HCT116 (cell line): ENCODE data around the gene RAB32. TPM values are rescaled to one million over a fixed set of nuclear protein-coding genes. Genes with fewer than 3 reads are reported as not detected.

Experiments used
- ATAC-seq: fragments of 200-7000 bp; cut with Tn5 transposase; 2 replicates; pipeline ENCODE4 v1.9.1; 2020; ENCODE audit warnings: mild to moderate bottlenecking, moderate library complexity
- BruUV-seq: library from RNA; stranded (reverse); fragments of 400-500 nt; replicated peaks from 2 replicates; lab custom pipeline; 2021; lab: Mats Ljungman, UMichigan
- CTCF ChIA-PET: fragments of 300-600 bp; sonication (Branson Sonifier 250); formaldehyde crosslinking; loops from one replicate; lab custom pipeline; 2021; ENCODE audit warnings: antibody characterized with exemption; lab: Charles Lee
- POLR2A ChIA-PET: fragments of 300-600, 350-600 bp; sonication (Branson Sonifier 250); formaldehyde crosslinking; loops from one replicate; lab custom pipeline; 2021; ENCODE audit warnings: antibody characterized with exemption; lab: Charles Lee
- RAD21 ChIA-PET, 2 experiments: fragments of 300-600 bp; sonication (Branson Sonifier 250); formaldehyde crosslinking; loops; one replicate each; lab custom pipeline; 2023; ENCODE audit warnings: low total read pairs in 2 of 2; ENCODE audit not compliant: uncharacterized antibody in 2 of 2, unreplicated experiment in 2 of 2, low non-redundant PET in 1 of 2; lab: Charles Lee
- DNase-seq: peaks from one replicate; pipeline ENCODE4 v3.0.0-alpha.2; 2010; ENCODE audit warnings: low read depth, low spot score
- H2AFZ ChIP-seq: fragments of 200-600 bp; shearing (Covaris generic), sonication (generic); 2 replicates; pipeline ENCODE4 v1.6.1; 2017; ENCODE audit warnings: low read depth, mixed run types, mixed read lengths, antibody characterized with exemption, low read length; ENCODE audit not compliant: poor library complexity, severe bottlenecking
- H3K27ac ChIP-seq: 2 replicates; pipeline ENCODE4 v1.5.1; 2012; ENCODE audit warnings: low read depth, low read length
- H3K27me3 ChIP-seq: fragments of 200-600 bp; sonication (generic); 2 replicates; pipeline ENCODE4 v1.6.1; 2016; ENCODE audit warnings: mixed run types, low read length, mixed read lengths; ENCODE audit not compliant: insufficient read depth
- H3K36me3 ChIP-seq, 2 experiments: fragments of 200-500 bp in 1 of 2; fragments of 200-600 bp in 1 of 2; sonication (Bioruptor generic) in 1 of 2; sonication (generic) in 1 of 2; 2 replicates each; pipeline versions ENCODE4 v1.5.1 to v1.6.1; 2014 to 2016; ENCODE audit warnings: low read length in 2 of 2, inconsistent platforms in 1 of 2, mixed read lengths in 1 of 2, mixed run types in 1 of 2; ENCODE audit not compliant: insufficient read depth in 2 of 2, control insufficient read depth in 1 of 2
- H3K4me1 ChIP-seq, 2 experiments: fragments of 200-600 bp in 1 of 2; sonication (generic) in 1 of 2; 2 replicates each; pipeline versions ENCODE4 v1.5.1 to v1.6.1; 2012 to 2017; ENCODE audit warnings: low read length in 2 of 2, inconsistent platforms in 1 of 2, mild to moderate bottlenecking in 1 of 2, mixed read lengths in 1 of 2, mixed run types in 1 of 2, moderate library complexity in 1 of 2; ENCODE audit not compliant: insufficient read depth in 2 of 2, control insufficient read depth in 1 of 2
- H3K4me2 ChIP-seq: fragments of 200-600 bp; sonication (generic); 2 replicates; pipeline ENCODE4 v1.6.1; 2017; ENCODE audit warnings: mixed run types, low read length, mixed read lengths
- H3K4me3 ChIP-seq, 2 experiments: fragments of 200-600 bp in 1 of 2; sonication (generic) in 1 of 2; replicated peaks in 1 of 2; 2 replicates each; pipeline ENCODE4 v1.5.1; 2011 to 2016; ENCODE audit warnings: low read length in 2 of 2, control low read depth in 1 of 2, low read depth in 1 of 2, mild to moderate bottlenecking in 1 of 2, mixed read lengths in 1 of 2, mixed run types in 1 of 2
- H3K79me2 ChIP-seq: fragments of 200-600 bp; sonication (generic); 2 replicates; pipeline ENCODE4 v1.6.1; 2017; ENCODE audit warnings: mild to moderate bottlenecking, mixed run types, low read length, moderate library complexity, mixed read lengths; ENCODE audit not compliant: insufficient read depth
- H3K9ac ChIP-seq: fragments of 200-600 bp; sonication (generic); 2 replicates; pipeline ENCODE4 v1.6.1; 2016; ENCODE audit warnings: low read length, mixed read lengths
- H3K9me2 ChIP-seq: fragments of 200-600 bp; sonication (generic), shearing (Covaris generic); 2 replicates; pipeline ENCODE4 v1.6.1; 2017; ENCODE audit warnings: mixed run types, mild to moderate bottlenecking, moderate library complexity; ENCODE audit not compliant: insufficient read depth
- H3K9me3 ChIP-seq, 2 experiments: fragments of 200-500 bp in 1 of 2; fragments of 200-600 bp in 1 of 2; sonication (Bioruptor generic) in 1 of 2; sonication (generic) in 1 of 2; 2 replicates each; pipeline ENCODE4 v1.6.1; 2014 to 2017; ENCODE audit warnings: low read length in 2 of 2, mixed read lengths in 2 of 2, inconsistent platforms in 1 of 2, low read depth in 1 of 2, mild to moderate bottlenecking in 1 of 2, mixed run types in 1 of 2, moderate library complexity in 1 of 2; ENCODE audit not compliant: control insufficient read depth in 1 of 2, insufficient read depth in 1 of 2
- H4K20me1 ChIP-seq: fragments of 200-600 bp; sonication (generic), shearing (Covaris generic); 2 replicates; pipeline ENCODE4 v1.6.1; 2017; ENCODE audit warnings: mixed run types, mild to moderate bottlenecking, moderate library complexity; ENCODE audit not compliant: insufficient read depth
- CBX3 ChIP-seq: IDR thresholded peaks from 2 replicates; pipeline ENCODE4 v1.6.1; 2012; ENCODE audit warnings: low read depth
- CEBPB ChIP-seq: IDR thresholded peaks from 2 replicates; pipeline ENCODE4 v1.6.1; 2012; ENCODE audit warnings: low read depth
- EGR1 ChIP-seq: IDR thresholded peaks from 2 replicates; pipeline ENCODE4 v1.6.1; 2012; ENCODE audit warnings: low read depth
- EZH2 ChIP-seq: fragments of 200-600 bp; sonication (generic); IDR thresholded peaks from 2 replicates; pipeline ENCODE4 v1.6.1; 2017; ENCODE audit warnings: antibody characterized with exemption, mixed run types
- EZH2phosphoT487 ChIP-seq: fragments of 200-600 bp; IDR thresholded peaks from 2 replicates; pipeline ENCODE4 v1.6.1; 2018; ENCODE audit warnings: antibody characterized with exemption, borderline replicate concordance
- FOSL1 ChIP-seq: IDR thresholded peaks from 2 replicates; pipeline ENCODE4 v1.6.1; 2012; ENCODE audit warnings: low read depth
- POLR2AphosphoS5 ChIP-seq: IDR thresholded peaks from 2 replicates; pipeline ENCODE4 v1.6.1; 2011; ENCODE audit warnings: mild to moderate bottlenecking, low read depth, low read length, moderate library complexity
- RAD21 ChIP-seq: IDR thresholded peaks from 2 replicates; pipeline ENCODE4 v1.6.1; 2012; ENCODE audit warnings: low read depth, mild to moderate bottlenecking
- SIN3A ChIP-seq: IDR thresholded peaks from 2 replicates; pipeline ENCODE4 v1.6.1; 2012; ENCODE audit warnings: low read depth
- SP1 ChIP-seq: IDR thresholded peaks from 2 replicates; pipeline ENCODE4 v1.6.1; 2012; ENCODE audit warnings: low read depth
- SRF ChIP-seq: IDR thresholded peaks from 2 replicates; pipeline ENCODE4 v1.6.1; 2012; ENCODE audit warnings: low read depth
- TCF7L2 ChIP-seq: IDR thresholded peaks from 2 replicates; pipeline ENCODE4 v1.7.0; 2011; ENCODE audit warnings: borderline replicate concordance, inconsistent platforms; ENCODE audit not compliant: insufficient read depth, insufficient read length; ENCODE audit errors: extremely low read depth
- YY1 ChIP-seq: IDR thresholded peaks from 2 replicates; pipeline ENCODE4 v1.6.1; 2011; ENCODE audit warnings: low read length, low read depth, moderate library complexity, mild to moderate bottlenecking; ENCODE audit not compliant: insufficient replicate concordance; ENCODE audit errors: extremely low read depth
- ZFX ChIP-seq: fragments of 450-650 bp; IDR thresholded peaks from 2 replicates; pipeline ENCODE4 v1.6.1; 2017
- ZNF274 ChIP-seq: fragments of 200-500 bp; sonication (Bioruptor generic); IDR thresholded peaks from 2 replicates; pipeline ENCODE4 v1.6.1; 2014; ENCODE audit warnings: mild to moderate bottlenecking, low read depth, low read length, inconsistent platforms
- intact Hi-C: fragments of 100-400 bp; cut with micrococcal nuclease; formaldehyde crosslinking; loops from 2 replicates; pipeline ENCODE4 v1.10.0; 2022
- total RNA-seq: library from RNA; stranded (reverse); gene quantifications from one replicate; pipeline ENCODE4 v1.2.1, GENCODE V29; 2021; ENCODE audit not compliant: unreplicated experiment
- TF ChIP-seq, protein P1 (sequence below): IDR thresholded peaks from 2 replicates; pipeline ENCODE4 v1.6.1; 2012; ENCODE audit warnings: low read depth
- TF ChIP-seq, protein P2 (sequence below): IDR thresholded peaks from 2 replicates; pipeline ENCODE4 v1.6.1; 2012
- TF ChIP-seq, protein P3 (sequence below): IDR thresholded peaks from 2 replicates; pipeline ENCODE4 v1.6.1; 2012
- TF ChIP-seq, protein P4 (sequence below), 3 experiments: fragments of 200-600 bp in 1 of 3; sonication (generic) in 1 of 3; IDR thresholded peaks in 2 of 3; conservative IDR thresholded peaks in 1 of 3; 2 replicates each; pipeline ENCODE4 v1.5.1; 2012 to 2017; ENCODE audit warnings: low read depth in 2 of 3, low read length in 2 of 3, antibody characterized with exemption in 1 of 3, borderline replicate concordance in 1 of 3, control low read depth in 1 of 3, mild to moderate bottlenecking in 1 of 3, mixed read lengths in 1 of 3, mixed run types in 1 of 3, moderate library complexity in 1 of 3; ENCODE audit not compliant: insufficient read depth in 1 of 3
- TF ChIP-seq, protein P5 (sequence below): IDR thresholded peaks from 2 replicates; pipeline ENCODE4 v1.6.1; 2011; ENCODE audit warnings: mild to moderate bottlenecking, low read length, moderate library complexity; ENCODE audit not compliant: insufficient replicate concordance; ENCODE audit errors: extremely low read depth

RAB32 gene
- total RNA-seq, 1 experiment from 2014 or later, result not detected

DNA sequence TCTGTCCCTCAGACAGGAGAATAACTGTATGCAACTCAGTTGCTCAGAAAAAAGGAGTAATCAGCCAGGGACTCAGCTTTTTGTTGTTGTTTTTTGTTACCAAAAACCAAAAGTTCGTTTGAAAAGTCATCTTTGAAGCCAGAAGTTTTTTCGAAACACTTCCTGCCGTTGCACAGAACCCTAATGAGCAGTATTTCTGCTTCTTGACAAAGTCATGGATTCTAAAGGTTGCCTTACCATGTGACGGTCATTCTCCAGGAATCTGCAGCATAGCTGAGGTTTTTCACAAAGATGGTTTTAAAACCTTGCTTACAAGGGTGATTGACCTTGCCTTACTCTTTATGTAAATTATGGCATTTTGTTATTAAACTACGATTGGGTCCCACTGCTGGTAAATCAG lies 1.9 kb downstream of the RAB32 start:
- Histone ChIP-seq H3K79me2 (no peaks in the 10 kb centered on the region), H3K9ac (no peak overlapping the region), H3K4me3 (no peak overlapping the region), H3K27me3 (peaks cover 3% of the 10 kb centered on the region; the same call in 1 of the 2 replicates), H3K36me3 (no peaks in the 10 kb centered on the region), H3K9me2 (no peaks in the 10 kb centered on the region), H3K27ac (no peak overlapping the region), H2AFZ (no peak overlapping the region), H3K4me2 (no peak overlapping the region), H3K4me1 (no peaks in the 10 kb centered on the region), H3K9me3 (no peaks in the 10 kb centered on the region)
- DNase-seq, result no peak
- ChIA-PET CTCF (interaction anchor here (0.7 kb wide), 1 partner anchor 157 kb away, joined by 3 read pairs; no protein-coding TSS in a partner anchor), POLR2A (no interaction called here), RAD21 (no interaction called here)
- no TSS peak for BruUV-seq
- no peak for ATAC-seq
- intact Hi-C loops, result no loop called here
- TF ChIP-seq EZH2phosphoT487 (no peak), CBX3 (no peak), EZH2 (no peak), ZFX (no peak), EGR1 (no peak), YY1 (no peak), TCF7L2 (no peak), ZNF274 (no peak), SRF (no peak), FOSL1 (no peak), POLR2AphosphoS5 (no peak), SP1 (no peak), SIN3A (no peak), RAD21 (no peak), CEBPB (no peak)
- TF ChIP-seq, protein P1, sequence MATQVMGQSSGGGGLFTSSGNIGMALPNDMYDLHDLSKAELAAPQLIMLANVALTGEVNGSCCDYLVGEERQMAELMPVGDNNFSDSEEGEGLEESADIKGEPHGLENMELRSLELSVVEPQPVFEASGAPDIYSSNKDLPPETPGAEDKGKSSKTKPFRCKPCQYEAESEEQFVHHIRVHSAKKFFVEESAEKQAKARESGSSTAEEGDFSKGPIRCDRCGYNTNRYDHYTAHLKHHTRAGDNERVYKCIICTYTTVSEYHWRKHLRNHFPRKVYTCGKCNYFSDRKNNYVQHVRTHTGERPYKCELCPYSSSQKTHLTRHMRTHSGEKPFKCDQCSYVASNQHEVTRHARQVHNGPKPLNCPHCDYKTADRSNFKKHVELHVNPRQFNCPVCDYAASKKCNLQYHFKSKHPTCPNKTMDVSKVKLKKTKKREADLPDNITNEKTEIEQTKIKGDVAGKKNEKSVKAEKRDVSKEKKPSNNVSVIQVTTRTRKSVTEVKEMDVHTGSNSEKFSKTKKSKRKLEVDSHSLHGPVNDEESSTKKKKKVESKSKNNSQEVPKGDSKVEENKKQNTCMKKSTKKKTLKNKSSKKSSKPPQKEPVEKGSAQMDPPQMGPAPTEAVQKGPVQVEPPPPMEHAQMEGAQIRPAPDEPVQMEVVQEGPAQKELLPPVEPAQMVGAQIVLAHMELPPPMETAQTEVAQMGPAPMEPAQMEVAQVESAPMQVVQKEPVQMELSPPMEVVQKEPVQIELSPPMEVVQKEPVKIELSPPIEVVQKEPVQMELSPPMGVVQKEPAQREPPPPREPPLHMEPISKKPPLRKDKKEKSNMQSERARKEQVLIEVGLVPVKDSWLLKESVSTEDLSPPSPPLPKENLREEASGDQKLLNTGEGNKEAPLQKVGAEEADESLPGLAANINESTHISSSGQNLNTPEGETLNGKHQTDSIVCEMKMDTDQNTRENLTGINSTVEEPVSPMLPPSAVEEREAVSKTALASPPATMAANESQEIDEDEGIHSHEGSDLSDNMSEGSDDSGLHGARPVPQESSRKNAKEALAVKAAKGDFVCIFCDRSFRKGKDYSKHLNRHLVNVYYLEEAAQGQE, result no peak
- TF ChIP-seq, protein P2, sequence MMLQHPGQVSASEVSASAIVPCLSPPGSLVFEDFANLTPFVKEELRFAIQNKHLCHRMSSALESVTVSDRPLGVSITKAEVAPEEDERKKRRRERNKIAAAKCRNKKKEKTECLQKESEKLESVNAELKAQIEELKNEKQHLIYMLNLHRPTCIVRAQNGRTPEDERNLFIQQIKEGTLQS, result no peak
- TF ChIP-seq, protein P3, sequence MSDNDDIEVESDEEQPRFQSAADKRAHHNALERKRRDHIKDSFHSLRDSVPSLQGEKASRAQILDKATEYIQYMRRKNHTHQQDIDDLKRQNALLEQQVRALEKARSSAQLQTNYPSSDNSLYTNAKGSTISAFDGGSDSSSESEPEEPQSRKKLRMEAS, result no peak
- TF ChIP-seq, protein P4, sequence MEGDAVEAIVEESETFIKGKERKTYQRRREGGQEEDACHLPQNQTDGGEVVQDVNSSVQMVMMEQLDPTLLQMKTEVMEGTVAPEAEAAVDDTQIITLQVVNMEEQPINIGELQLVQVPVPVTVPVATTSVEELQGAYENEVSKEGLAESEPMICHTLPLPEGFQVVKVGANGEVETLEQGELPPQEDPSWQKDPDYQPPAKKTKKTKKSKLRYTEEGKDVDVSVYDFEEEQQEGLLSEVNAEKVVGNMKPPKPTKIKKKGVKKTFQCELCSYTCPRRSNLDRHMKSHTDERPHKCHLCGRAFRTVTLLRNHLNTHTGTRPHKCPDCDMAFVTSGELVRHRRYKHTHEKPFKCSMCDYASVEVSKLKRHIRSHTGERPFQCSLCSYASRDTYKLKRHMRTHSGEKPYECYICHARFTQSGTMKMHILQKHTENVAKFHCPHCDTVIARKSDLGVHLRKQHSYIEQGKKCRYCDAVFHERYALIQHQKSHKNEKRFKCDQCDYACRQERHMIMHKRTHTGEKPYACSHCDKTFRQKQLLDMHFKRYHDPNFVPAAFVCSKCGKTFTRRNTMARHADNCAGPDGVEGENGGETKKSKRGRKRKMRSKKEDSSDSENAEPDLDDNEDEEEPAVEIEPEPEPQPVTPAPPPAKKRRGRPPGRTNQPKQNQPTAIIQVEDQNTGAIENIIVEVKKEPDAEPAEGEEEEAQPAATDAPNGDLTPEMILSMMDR (IDR thresholded peaks at IDR 0.05 in 2 of 3, conservative IDR thresholded peaks at IDR 0.05 in 1 of 3; ENCODE audit: borderline replicate concordance in 1 of 3, insufficient read depth in 1 of 3, low read depth in 2 of 3, low read length in 2 of 3), result no peak
- TF ChIP-seq, protein P5, sequence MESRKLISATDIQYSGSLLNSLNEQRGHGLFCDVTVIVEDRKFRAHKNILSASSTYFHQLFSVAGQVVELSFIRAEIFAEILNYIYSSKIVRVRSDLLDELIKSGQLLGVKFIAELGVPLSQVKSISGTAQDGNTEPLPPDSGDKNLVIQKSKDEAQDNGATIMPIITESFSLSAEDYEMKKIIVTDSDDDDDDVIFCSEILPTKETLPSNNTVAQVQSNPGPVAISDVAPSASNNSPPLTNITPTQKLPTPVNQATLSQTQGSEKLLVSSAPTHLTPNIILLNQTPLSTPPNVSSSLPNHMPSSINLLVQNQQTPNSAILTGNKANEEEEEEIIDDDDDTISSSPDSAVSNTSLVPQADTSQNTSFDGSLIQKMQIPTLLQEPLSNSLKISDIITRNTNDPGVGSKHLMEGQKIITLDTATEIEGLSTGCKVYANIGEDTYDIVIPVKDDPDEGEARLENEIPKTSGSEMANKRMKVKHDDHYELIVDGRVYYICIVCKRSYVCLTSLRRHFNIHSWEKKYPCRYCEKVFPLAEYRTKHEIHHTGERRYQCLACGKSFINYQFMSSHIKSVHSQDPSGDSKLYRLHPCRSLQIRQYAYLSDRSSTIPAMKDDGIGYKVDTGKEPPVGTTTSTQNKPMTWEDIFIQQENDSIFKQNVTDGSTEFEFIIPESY, result no peak
- TF ChIP-seq, all 23 proteins: peak for 0
- no peaks in the 10 kb centered on the region; the same call in 1 of the 2 replicates for H4K20me1 ChIP-seq
